AG04450 (cell line): Measurements from ENCODE around the gene PHF23. TPM values are rescaled to one million over a fixed set of nuclear protein-coding genes. Genes with fewer than 3 reads are reported as not detected.

ENCODE experiments used
- CTCF ChIA-PET: fragments of 300-600, 350-600 bp; formaldehyde crosslinking; extraction: SDS; loops from one replicate; lab custom pipeline; 2022; ENCODE audit warnings: antibody characterized with exemption, inconsistent platforms; lab: Charles Lee
- POLR2A ChIA-PET: fragments of 350-600 bp; formaldehyde crosslinking; extraction: SDS; loops from one replicate; lab custom pipeline; 2021; ENCODE audit warnings: antibody characterized with exemption, inconsistent platforms; lab: Yijun Ruan, JAX
- DNase-seq: peaks from one replicate; pipeline ENCODE4 v3.0.0-alpha.2; 2011; ENCODE audit warnings: low read depth, low spot score
- H3K27ac ChIP-seq: one replicate; pipeline ENCODE4 v1.5.1; 2012; ENCODE audit warnings: low read depth, low read length, control low read depth
- H3K27me3 ChIP-seq: one replicate; pipeline ENCODE4 v1.6.0; 2012; ENCODE audit warnings: low read length; ENCODE audit not compliant: control insufficient read depth, insufficient read depth
- H3K4me3 ChIP-seq: 2 replicates; pipeline ENCODE4 v1.5.1; 2011; ENCODE audit warnings: mild to moderate bottlenecking, low read depth, low read length, control low read depth
- H3K9me3 ChIP-seq: 2 replicates; pipeline ENCODE4 v1.5.1; 2012; ENCODE audit warnings: low read length; ENCODE audit not compliant: control insufficient read depth, insufficient read depth
- polyA plus RNA-seq: library from polyadenylated mRNA; depleted of rRNA; stranded (reverse); fragments of >200 nt; gene quantifications from 2 replicates; pipeline ENCODE4 v1.2.3, GENCODE V29; 2011
- TF ChIP-seq, protein P1 (sequence below): IDR thresholded peaks from 2 replicates; pipeline ENCODE4 v1.5.1; 2011; ENCODE audit warnings: low read depth, low read length, control low read depth, inconsistent platforms

The PHF23 gene
- polyA plus RNA-seq, 1 experiment = 56.3 TPM

DNA sequence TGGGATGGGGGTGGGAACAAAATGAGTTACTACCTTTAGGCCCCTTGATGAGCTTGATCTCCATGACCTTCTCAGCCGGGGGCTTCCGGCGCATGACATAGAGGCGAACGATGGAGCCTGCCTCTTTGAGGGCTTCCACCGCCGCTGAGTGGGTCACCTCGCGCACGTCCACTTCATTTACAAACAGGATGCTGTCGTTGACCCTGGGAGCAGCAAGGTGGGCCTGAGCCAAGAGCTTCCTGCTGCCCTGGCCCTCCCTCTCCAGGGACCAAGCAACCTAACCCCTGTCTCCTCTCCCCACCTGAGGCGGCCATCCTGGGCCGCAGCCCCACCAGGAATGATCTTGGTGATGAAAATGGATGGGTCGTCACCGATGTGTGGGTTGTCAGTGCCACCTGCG lies 35.9 kb downstream of the PHF23 start:
- DNase-seq = no peak
- no peak overlapping the region for H3K27ac ChIP-seq
- TF ChIP-seq, protein P1, sequence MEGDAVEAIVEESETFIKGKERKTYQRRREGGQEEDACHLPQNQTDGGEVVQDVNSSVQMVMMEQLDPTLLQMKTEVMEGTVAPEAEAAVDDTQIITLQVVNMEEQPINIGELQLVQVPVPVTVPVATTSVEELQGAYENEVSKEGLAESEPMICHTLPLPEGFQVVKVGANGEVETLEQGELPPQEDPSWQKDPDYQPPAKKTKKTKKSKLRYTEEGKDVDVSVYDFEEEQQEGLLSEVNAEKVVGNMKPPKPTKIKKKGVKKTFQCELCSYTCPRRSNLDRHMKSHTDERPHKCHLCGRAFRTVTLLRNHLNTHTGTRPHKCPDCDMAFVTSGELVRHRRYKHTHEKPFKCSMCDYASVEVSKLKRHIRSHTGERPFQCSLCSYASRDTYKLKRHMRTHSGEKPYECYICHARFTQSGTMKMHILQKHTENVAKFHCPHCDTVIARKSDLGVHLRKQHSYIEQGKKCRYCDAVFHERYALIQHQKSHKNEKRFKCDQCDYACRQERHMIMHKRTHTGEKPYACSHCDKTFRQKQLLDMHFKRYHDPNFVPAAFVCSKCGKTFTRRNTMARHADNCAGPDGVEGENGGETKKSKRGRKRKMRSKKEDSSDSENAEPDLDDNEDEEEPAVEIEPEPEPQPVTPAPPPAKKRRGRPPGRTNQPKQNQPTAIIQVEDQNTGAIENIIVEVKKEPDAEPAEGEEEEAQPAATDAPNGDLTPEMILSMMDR = no peak
- H3K9me3 ChIP-seq = no peaks in the 10 kb centered on the region; the same call in 1 of the 2 replicates
- H3K27me3 ChIP-seq = no peaks in the 10 kb centered on the region
- CTCF ChIA-PET = interaction anchor here (1.0 kb wide), 1 partner anchor 11 kb away, joined by 3 read pairs; no protein-coding TSS in a partner anchor
- POLR2A ChIA-PET = interaction anchor here (0.6 kb wide), 1 partner anchor 1814 kb away, joined by 3 read pairs; no protein-coding TSS in a partner anchor
- H3K4me3 ChIP-seq = no peak overlapping the region

DNA sequence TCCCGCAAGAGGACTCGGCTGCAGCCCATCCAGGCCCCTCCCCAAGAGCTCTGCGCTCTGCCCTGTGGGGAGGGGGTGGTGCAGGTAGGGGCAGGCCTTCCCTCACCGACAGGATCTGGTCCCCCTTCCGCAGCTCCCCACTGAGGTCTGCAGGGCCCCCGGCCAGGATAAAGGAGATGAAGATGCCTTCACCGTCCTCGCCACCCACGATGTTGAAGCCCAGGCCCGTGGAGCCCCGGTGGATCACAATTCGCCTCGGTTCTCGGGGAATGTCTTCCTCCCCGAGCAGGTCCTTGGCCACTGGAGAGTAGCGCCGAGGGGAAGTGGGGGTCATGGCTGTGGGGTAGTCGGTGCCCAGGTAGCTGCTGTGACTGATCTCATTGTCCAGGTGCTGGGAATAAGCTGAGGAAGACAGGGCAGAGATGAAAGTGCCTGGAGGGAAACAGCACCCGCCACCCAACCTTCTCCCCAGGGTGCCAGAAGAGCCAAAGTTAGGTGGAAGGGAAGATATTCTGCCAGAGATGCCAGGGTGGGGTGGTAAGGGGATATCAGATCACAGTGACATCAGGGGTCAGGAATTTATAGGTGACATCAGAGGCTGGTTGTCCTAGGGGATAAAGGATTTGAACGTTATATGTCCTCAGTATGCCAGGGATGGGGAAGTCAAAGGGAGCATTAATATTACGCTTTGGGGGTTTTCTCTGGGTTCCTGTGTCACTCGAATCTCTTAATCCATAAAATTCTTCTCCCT lies 42.4 kb downstream of the PHF23 start:
- ChIA-PET CTCF (interaction anchor here (1.7 kb wide), 1 partner anchor 20 kb away, joined by 3 read pairs; no protein-coding TSS in a partner anchor), POLR2A (no interaction called here)
- Histone ChIP-seq H3K9me3 (no peaks in the 10 kb centered on the region), H3K27me3 (no peaks in the 10 kb centered on the region), H3K4me3 (no peak overlapping the region), H3K27ac (no peak overlapping the region)
- TF ChIP-seq, protein P1 = no peak
- DNase-seq = no peak

DNA sequence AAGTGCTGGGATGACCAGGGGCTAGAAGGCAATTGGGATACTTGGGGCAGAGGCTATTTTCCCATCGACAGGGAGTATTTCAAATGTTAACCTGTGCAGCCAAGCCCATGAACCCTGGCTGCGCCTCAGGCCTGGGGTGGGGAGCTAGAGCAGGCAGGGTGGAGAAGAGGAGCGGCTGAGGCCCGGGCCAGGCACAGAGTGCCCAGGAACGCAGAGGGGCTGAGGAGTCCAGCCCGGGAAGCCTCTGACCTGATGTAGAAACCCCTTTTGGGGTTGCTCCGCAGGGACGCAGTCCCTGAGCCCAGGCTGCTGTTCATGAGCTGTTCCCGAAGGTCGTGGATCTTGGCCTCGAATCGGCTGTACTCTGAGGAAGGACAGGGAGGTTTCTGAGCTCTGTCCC lies 43.3 kb downstream of the PHF23 start:
- ChIA-PET CTCF (interaction anchor here (0.7 to 1.7 kb wide), 2 partner anchors 19 to 150 kb away, joined by 3 read pairs; no protein-coding TSS in a partner anchor), POLR2A (no interaction called here)
- TF ChIP-seq, protein P1 = no peak

DNA sequence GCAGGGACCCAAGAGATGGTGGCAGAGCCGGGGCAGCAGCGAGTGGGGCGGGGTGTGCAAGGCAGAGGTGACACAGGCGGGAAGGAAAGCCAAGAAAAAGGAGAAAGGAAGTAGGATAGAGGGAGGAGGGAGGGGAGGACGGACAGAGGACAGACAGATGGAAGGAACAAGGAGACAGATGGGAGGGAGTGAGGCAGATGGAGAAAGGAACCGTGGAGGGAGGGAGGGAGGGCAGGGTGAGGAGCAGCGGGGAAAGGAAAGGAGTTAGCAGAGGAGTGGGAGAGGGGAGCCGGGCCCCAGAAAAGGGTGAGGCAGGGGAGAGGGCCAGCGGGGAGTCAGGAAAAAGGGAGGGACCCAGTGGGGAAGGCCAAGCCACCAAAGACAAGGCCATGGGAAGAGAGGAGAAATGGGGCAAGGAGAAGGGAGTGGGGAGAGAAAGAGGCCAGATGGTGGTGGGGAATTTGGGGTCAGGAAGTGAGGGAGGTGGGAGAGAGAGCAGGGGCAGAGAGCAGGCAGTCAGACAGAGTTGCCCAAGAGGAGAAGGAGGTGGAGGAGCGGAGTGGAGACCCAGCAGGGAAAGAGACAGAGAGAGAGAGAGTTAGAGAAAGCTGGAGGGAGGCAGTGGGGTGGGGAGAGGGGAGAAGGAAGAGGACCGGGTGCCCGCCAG lies 46.9 kb downstream of the PHF23 start:
- Histone ChIP-seq H3K27ac (no peak overlapping the region), H3K4me3 (no peak overlapping the region), H3K9me3 (no peaks in the 10 kb centered on the region), H3K27me3 (no peaks in the 10 kb centered on the region)
- no peak for DNase-seq
- CTCF ChIA-PET = no interaction called here
- TF ChIP-seq, protein P1 = no peak
- POLR2A ChIA-PET = no interaction called here

More for the DNA sequence above, 43.3 kb downstream of the PHF23 start:
- DNase-seq = no peak
- Histone ChIP-seq H3K4me3 (no peak overlapping the region), H3K9me3 (no peaks in the 10 kb centered on the region), H3K27me3 (no peaks in the 10 kb centered on the region), H3K27ac (no peak overlapping the region)
